Measurements from ENCODE around the gene APBB1IP.
"Not testable (repeated sequence)": the region's sequence is repeated elsewhere in the genome, so short reads cannot be mapped to it uniquely, and the experiment has no call there.

APBB1IP gene

DNA sequence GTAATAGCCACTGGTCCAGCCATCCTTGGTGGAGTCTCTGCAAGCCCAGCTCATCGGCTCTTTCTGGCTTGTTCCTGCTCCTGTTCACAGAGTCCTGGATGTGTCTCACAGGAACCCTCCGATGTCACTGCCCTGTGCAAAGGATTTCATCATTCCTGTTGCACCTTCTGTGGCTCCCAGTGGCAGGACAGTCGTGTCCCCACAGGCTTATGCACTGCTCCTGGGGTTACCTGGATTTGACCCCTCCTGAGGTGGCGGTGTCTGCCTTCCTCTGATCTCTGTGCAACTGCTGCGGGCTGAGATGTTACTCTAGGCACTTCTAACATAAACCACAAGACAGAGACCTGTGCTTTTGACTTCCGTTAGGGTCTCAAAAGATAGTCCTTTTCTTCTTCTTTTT lies 30.6 kb downstream of the APBB1IP start:
- in situ Hi-C loops (cut with HindIII; ENCODE audit: low pct_unique_long_range_greater_than_20kb, low sequenced_read_pairs), result no loop called here
- TF ChIP-seq JUND (IDR thresholded peaks at IDR 0.05; ENCODE audit: low read depth), result no peak
- DNase-seq (ENCODE audit: low read depth in 1 of 2, low spot score in 1 of 2), result no peak

- no peak for DNase-seq (ENCODE audit: low read depth in 1 of 2, low spot score in 1 of 2)
- in situ Hi-C loops (cut with HindIII; ENCODE audit: low pct_unique_long_range_greater_than_20kb, low sequenced_read_pairs), result no loop called here
These were observed 34.3 kb downstream of the APBB1IP start for GRCh38 chr10:26472492-26472778.

GRCh38 chr10:26474026-26474425 lies 35.9 kb downstream of the APBB1IP start:
- TF ChIP-seq JUND (IDR thresholded peaks at IDR 0.05; ENCODE audit: low read depth), result no peak
- no peak for DNase-seq (ENCODE audit: low read depth in 1 of 2, low spot score in 1 of 2)
- in situ Hi-C loops (cut with HindIII; ENCODE audit: low pct_unique_long_range_greater_than_20kb, low sequenced_read_pairs), result no loop called here

More at GRCh38 chr10:26472492-26472778, 34.3 kb downstream of the APBB1IP start:
- TF ChIP-seq JUND (IDR thresholded peaks at IDR 0.05; ENCODE audit: low read depth), result no peak

GRCh38 chr10:26474845-26475244 lies 36.7 kb downstream of the APBB1IP start:
- in situ Hi-C loops (cut with HindIII; ENCODE audit: low pct_unique_long_range_greater_than_20kb, low sequenced_read_pairs); DNase-seq (ENCODE audit: low read depth in 1 of 2, low spot score in 1 of 2): not testable (repeated sequence)

GRCh38 chr10:26475386-26475785 lies 37.2 kb downstream of the APBB1IP start:
- DNase-seq (ENCODE audit: low read depth in 1 of 2, low spot score in 1 of 2), result no peak
- in situ Hi-C loops (cut with HindIII; ENCODE audit: low pct_unique_long_range_greater_than_20kb, low sequenced_read_pairs), result no loop called here

GRCh38 chr10:26477501-26477900 lies 39.4 kb downstream of the APBB1IP start:
- in situ Hi-C loops (cut with HindIII; ENCODE audit: low pct_unique_long_range_greater_than_20kb, low sequenced_read_pairs), result no loop called here
- DNase-seq (ENCODE audit: low read depth in 1 of 2, low spot score in 1 of 2), result no peak
- no peak for TF ChIP-seq JUND (IDR thresholded peaks at IDR 0.05; ENCODE audit: low read depth)

More at GRCh38 chr10:26475386-26475785, 37.2 kb downstream of the APBB1IP start:
- no peak for TF ChIP-seq JUND (IDR thresholded peaks at IDR 0.05; ENCODE audit: low read depth)

- DNase-seq (ENCODE audit: low read depth in 1 of 2, low spot score in 1 of 2), result no peak
- no peak for TF ChIP-seq JUND (IDR thresholded peaks at IDR 0.05; ENCODE audit: low read depth)
These were observed 39.9 kb downstream of the APBB1IP start for GRCh38 chr10:26478061-26478460.

GRCh38 chr10:26479766-26480492 lies 41.8 kb downstream of the APBB1IP start:
- in situ Hi-C loops (cut with HindIII; ENCODE audit: low pct_unique_long_range_greater_than_20kb, low sequenced_read_pairs), result no loop called here
- no peak for TF ChIP-seq JUND (IDR thresholded peaks at IDR 0.05; ENCODE audit: low read depth)
- DNase-seq (ENCODE audit: low read depth in 1 of 2, low spot score in 1 of 2), result no peak

More at GRCh38 chr10:26478061-26478460, 39.9 kb downstream of the APBB1IP start:
- in situ Hi-C loops (cut with HindIII; ENCODE audit: low pct_unique_long_range_greater_than_20kb, low sequenced_read_pairs), result no loop called here

DNA sequence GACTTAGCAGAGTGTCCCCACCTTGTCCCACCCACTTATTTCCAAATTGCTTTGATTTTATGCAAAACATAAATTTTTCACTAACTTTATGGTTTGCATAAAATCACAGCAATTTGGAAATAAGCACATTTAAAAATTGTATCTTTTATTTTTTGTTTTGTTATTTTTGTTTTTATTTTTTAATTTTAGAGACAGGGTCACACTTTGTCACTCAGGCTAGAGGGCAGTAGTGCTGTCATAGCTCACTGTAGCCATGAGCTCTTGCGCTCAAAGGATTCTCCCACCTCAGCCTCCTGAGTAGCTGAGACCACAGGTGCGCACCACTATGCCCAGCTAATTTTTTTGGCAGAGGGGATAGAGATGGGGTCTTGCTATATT lies 43.2 kb downstream of the APBB1IP start:
- TF ChIP-seq JUND (IDR thresholded peaks at IDR 0.05; ENCODE audit: low read depth), result no peak
- in situ Hi-C loops (cut with HindIII; ENCODE audit: low pct_unique_long_range_greater_than_20kb, low sequenced_read_pairs), result no loop called here
- DNase-seq (ENCODE audit: low read depth in 1 of 2, low spot score in 1 of 2), result no peak

DNA sequence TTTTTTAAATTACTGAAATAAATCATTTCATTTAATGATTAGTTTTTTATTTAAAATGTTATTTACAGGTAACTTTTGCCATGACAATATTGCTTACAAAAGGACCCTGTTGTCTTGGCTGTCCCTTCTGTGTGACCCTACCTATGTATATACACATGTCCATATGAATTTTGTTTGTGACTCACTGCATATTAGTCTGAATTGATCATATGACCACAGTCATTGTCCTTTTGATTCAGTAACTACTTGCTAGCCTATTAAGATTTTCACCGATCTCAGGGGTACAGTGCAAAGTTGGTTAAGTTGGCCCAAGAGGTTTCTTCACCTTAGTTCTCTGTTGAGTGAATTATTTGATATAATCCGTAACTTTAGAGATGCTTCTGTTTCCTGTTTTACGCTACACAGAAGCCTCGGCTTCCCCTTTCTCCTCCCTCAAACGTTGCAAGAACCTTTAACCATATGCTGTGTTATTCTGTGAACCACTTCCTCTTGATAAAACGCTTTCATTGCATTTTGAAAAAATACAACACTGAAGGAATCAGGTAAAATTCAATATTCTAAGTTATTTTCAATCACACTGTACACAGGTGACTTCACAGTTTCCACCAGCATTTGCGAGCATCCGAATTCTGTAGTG lies 43.9 kb downstream of the APBB1IP start:
- in situ Hi-C loops (cut with HindIII; ENCODE audit: low pct_unique_long_range_greater_than_20kb, low sequenced_read_pairs), result no loop called here
- no peak for DNase-seq (ENCODE audit: low read depth in 1 of 2, low spot score in 1 of 2)
- TF ChIP-seq JUND (IDR thresholded peaks at IDR 0.05; ENCODE audit: low read depth), result no peak

- in situ Hi-C loops (cut with HindIII; ENCODE audit: low pct_unique_long_range_greater_than_20kb, low sequenced_read_pairs), result no loop called here
- no peak for TF ChIP-seq JUND (IDR thresholded peaks at IDR 0.05; ENCODE audit: low read depth)
- DNase-seq (ENCODE audit: low read depth in 1 of 2, low spot score in 1 of 2), result no peak
These were observed 45.4 kb downstream of the APBB1IP start for GRCh38 chr10:26483554-26483953.

DNA sequence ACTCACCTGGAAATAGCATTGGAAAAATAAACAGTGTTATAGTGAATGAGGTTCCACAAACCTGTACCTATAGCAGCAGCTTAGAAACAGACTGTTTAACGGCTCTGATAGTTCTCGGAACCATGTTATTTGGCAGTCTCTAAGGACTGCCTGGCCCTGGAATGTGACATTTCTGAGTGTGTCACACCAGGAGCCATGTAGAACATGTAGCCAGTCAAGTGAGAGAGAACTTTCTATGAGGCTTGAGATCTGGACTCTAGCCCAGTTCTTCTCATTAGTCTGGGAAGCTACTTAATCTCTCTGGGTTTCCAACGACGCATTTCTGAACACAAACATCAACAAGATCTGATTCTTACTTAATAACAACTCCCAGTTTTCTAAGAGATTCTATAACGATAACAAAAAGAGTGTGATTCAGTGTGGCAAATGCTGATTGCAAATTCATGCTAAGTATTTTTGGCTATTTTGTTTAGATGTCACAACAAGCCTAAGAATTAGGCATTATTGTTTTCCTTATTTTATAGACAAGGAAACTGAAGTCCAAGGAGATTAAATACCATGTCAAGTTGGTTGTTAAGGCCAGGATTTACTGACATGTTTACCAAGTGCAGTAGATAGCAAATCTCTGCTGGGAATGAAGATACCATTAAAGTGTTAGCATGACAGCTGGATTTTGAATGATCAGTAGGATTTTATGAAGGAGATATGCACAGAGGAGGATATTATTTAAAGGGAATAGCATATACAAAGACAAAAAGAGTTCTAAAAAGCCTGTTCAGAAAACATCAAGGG lies 47.2 kb downstream of the APBB1IP start:
- DNase-seq (ENCODE audit: low read depth in 1 of 2, low spot score in 1 of 2), result no peak
- no peak for TF ChIP-seq JUND (IDR thresholded peaks at IDR 0.05; ENCODE audit: low read depth)
- in situ Hi-C loops (cut with HindIII; ENCODE audit: low pct_unique_long_range_greater_than_20kb, low sequenced_read_pairs), result no loop called here

- no peak for TF ChIP-seq JUND (IDR thresholded peaks at IDR 0.05; ENCODE audit: low read depth)
- DNase-seq (ENCODE audit: low read depth in 1 of 2, low spot score in 1 of 2), result no peak
- in situ Hi-C loops (cut with HindIII; ENCODE audit: low pct_unique_long_range_greater_than_20kb, low sequenced_read_pairs), result no loop called here
These were observed 48.2 kb downstream of the APBB1IP start for GRCh38 chr10:26486304-26486703.
